Testis (tissue), 3 donors: ENCODE data around the gene KDELR3. TPM values are rescaled to one million over a fixed set of nuclear protein-coding genes. Genes with fewer than 3 reads are reported as not detected.

Experiments used
- DNase-seq: peaks from one replicate; pipeline ENCODE4 v3.0.0-alpha.2; 2019
- H3K27ac ChIP-seq, 2 donors: fragments of 200-600 bp; sonication (generic); one replicate each; pipeline ENCODE4 v1.5.1; 2019
- H3K27me3 ChIP-seq: fragments of 200-600 bp; sonication (generic); one replicate; pipeline ENCODE4 v1.5.1; 2019
- H3K36me3 ChIP-seq: fragments of 200-600 bp; sonication (generic); one replicate; pipeline ENCODE4 v1.5.1; 2017; ENCODE audit warnings: low read depth; ENCODE audit errors: missing control alignments
- H3K4me1 ChIP-seq: fragments of 200-600 bp; sonication (generic); one replicate; pipeline ENCODE4 v1.5.1; 2019
- H3K4me3 ChIP-seq, 2 donors: fragments of 200-600 bp; sonication (generic); one replicate each; pipeline ENCODE4 v1.5.1; 2017 to 2019
- H3K9me3 ChIP-seq: fragments of 200-600 bp; sonication (generic); one replicate; pipeline ENCODE4 v1.5.1; 2017
- POLR2A ChIP-seq: fragments of 450-650 bp; IDR thresholded peaks from one replicate; pipeline ENCODE4 v1.6.1; 2017; ENCODE audit warnings: antibody characterized with exemption, mild to moderate bottlenecking, moderate library complexity
- WGBS, 2 donors: methylation state at CpG; one replicate each; pipeline ENCODE4 v1.1.5; 2018; 5-methylcytosine and 5-hydroxymethylcytosine counted together
- intact Hi-C: fragments of 100-400 bp; cut with DNase I; formaldehyde crosslinking; loops from one replicate; pipeline ENCODE4 v1.15.1; 2023; ENCODE audit warnings: low total_unique reads
- polyA plus RNA-seq: library from polyadenylated mRNA; stranded (reverse); fragments of 350-450 nt; fragmentation: Illumina TruSeq; extraction: RNeasy Lipid Tissue Mini Kit (QIAGEN cat#74804); gene quantifications from one replicate; pipeline ENCODE4 v1.2.3, GENCODE V29; 2014; ENCODE audit warnings: low read depth, low replicate concordance; ENCODE audit not compliant: insufficient read depth
- total RNA-seq, 2 donors: library from RNA; depleted of rRNA; stranded (reverse); fragments of >200 nt; gene quantifications; one replicate each; pipeline ENCODE4 v1.2.3, GENCODE V29; 2016
- TF ChIP-seq, protein P1 (sequence below), 3 experiments: fragments of 450-650 bp in 2 of 3; fragments of 200-600 bp in 1 of 3; sonication (generic) in 1 of 3; IDR thresholded peaks; one replicate each; pipeline ENCODE4 v1.5.1; 2016 to 2019; ENCODE audit warnings: antibody characterized with exemption in 3 of 3, mild to moderate bottlenecking in 2 of 3, moderate library complexity in 1 of 3

The KDELR3 gene
- total and polyA plus RNA-seq, 3 donors from 2014 or later = 6.7 to 10.4 (median 8.6) TPM

DNA sequence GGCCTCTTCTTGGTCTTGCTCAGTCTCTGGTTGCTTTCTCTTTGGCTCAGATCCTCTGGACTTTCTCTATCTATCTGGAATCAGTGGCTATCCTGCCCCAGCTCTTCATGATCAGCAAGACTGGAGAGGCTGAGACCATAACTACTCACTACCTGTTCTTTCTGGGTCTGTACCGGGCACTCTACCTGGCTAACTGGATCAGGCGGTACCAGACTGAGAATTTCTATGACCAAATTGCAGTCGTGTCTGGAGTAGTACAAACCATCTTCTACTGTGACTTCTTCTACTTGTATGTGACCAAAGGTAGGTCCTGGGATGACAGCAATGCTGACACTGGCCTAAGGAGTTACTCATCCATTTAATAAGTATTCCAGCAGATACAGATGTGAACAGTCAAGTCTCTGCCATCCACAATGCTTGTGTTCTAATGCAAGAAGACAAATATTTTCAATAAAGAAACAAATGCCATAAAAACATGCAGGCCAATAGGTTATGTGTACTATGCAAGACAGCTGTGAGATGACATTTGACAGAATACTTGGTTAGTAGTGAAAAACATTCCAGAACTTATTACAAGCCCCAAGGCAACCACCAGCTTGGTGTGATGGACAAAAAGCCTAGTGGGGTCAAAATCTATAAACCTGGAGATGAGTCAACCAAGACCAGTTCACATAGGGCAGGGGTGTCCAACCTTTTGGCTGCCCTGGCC lies 13.4 kb downstream of the KDELR3 start:
- WGBS, 2 donors = 93% methylated on average over 3 of the region's 3 CpGs
- Histone ChIP-seq H3K27me3 (no peaks in the 10 kb centered on the region), H3K4me3 (no peak overlapping the region), H3K9me3 (no peaks in the 10 kb centered on the region), H3K27ac (no peak overlapping the region), H3K36me3 (no peaks in the 10 kb centered on the region), H3K4me1 (no peaks in the 10 kb centered on the region)
- TF ChIP-seq, protein P1, sequence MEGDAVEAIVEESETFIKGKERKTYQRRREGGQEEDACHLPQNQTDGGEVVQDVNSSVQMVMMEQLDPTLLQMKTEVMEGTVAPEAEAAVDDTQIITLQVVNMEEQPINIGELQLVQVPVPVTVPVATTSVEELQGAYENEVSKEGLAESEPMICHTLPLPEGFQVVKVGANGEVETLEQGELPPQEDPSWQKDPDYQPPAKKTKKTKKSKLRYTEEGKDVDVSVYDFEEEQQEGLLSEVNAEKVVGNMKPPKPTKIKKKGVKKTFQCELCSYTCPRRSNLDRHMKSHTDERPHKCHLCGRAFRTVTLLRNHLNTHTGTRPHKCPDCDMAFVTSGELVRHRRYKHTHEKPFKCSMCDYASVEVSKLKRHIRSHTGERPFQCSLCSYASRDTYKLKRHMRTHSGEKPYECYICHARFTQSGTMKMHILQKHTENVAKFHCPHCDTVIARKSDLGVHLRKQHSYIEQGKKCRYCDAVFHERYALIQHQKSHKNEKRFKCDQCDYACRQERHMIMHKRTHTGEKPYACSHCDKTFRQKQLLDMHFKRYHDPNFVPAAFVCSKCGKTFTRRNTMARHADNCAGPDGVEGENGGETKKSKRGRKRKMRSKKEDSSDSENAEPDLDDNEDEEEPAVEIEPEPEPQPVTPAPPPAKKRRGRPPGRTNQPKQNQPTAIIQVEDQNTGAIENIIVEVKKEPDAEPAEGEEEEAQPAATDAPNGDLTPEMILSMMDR (IDR thresholded peaks at IDR 0.05) = no peak
- TF ChIP-seq POLR2A = no peak
- intact Hi-C loops = no loop called here
- DNase-seq = no peak

DNA sequence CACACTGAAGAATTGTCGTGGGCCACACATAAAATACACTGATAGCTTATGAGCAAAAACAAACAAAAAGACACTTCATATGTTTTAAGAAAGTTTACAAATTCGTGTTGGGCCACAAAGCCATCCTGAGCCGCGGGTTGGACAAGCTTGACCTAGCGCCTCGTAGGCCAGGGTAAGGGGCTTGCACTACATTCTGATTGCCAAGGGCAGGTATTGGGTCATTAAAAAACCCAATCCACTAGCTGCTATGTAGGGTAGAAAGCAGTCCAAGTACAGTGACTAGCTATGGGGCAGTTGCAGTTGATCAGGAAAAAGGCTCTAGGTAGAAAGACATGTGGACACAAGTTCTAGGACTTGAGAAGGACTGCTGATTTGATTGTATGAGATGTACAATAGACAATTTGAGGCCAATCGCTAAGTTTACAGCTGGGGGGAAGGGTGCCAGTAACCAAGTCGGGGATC lies 14.0 kb downstream of the KDELR3 start:
- Histone ChIP-seq H3K27me3 (no peaks in the 10 kb centered on the region), H3K4me1 (no peaks in the 10 kb centered on the region), H3K27ac (no peak overlapping the region), H3K9me3 (no peaks in the 10 kb centered on the region), H3K4me3 (no peak overlapping the region), H3K36me3 (no peaks in the 10 kb centered on the region)
- no peak for TF ChIP-seq POLR2A
- TF ChIP-seq, protein P1 (IDR thresholded peaks at IDR 0.05) = no peak
- no peak for DNase-seq
- intact Hi-C loops = no loop called here
- 88 to 90% methylated on average over 8 of the region's 8 CpGs for WGBS, 2 donors

DNA sequence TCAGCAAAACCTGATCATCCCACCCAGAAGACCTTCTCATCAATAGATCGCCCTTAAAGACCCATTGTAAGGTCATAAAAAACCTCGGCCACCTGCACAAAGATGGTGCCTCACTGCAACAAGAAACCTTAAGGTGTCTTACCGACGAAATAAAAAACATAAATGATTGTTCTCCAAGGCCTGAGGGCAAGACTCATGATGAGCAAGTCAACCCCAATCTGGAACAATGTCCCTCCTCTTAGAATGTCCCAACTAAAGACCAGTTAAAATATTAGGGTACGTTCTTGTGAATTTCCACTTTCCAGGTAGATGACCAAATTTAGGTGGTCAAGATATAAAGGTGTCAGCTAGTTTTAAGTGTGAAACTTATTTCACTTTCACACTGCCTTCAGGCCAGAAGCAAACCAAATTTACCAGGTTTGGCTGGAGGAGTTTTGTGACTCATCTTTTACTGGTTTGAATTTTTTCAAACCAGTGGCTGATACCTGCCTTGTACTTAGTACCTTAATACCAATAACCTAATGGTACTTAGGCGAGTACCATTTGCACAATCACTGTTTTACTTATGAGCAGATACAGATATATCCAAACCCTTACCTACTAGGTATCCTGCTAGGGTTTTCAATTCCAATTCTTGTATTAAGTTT lies 14.9 kb downstream of the KDELR3 start:
- DNase-seq = no peak
- WGBS, 2 donors = 92 to 94% methylated on average over 6 of the region's 6 CpGs
- Histone ChIP-seq H3K4me3 (no peak overlapping the region), H3K36me3 (no peaks in the 10 kb centered on the region), H3K27me3 (no peaks in the 10 kb centered on the region), H3K4me1 (no peaks in the 10 kb centered on the region), H3K27ac (no peak overlapping the region), H3K9me3 (no peaks in the 10 kb centered on the region)
- TF ChIP-seq, protein P1 (IDR thresholded peaks at IDR 0.05) = no peak
- TF ChIP-seq POLR2A = no peak
- intact Hi-C loops = no loop called here

DNA sequence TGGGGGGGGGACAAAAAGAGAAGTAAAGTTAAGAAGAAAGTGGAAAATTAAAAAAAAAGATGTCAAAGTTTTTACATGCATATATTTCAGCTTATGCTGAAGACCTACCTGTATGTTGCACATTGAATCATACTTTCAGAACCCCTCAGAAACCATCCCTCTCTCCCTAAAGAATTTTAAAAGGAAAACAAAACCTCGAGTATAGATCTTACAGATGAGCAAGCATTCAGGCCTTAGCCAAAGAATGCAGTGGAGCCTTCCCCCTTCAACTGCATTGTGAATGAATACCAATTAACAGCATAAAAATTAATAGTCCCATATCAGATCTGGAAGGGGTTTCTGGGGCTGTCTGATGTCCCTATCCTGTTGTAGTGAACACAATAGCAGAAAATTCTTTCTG lies 16.3 kb downstream of the KDELR3 start:
- WGBS, 2 donors = 68 to 77% methylated on average over 1 of the region's 1 CpG
- H3K36me3 ChIP-seq = no peaks in the 10 kb centered on the region
- no peaks in the 10 kb centered on the region for H3K9me3 ChIP-seq

More for the DNA sequence above, 16.3 kb downstream of the KDELR3 start:
- Histone ChIP-seq H3K27me3 (no peaks in the 10 kb centered on the region), H3K4me3 (no peak overlapping the region), H3K27ac (no peak overlapping the region), H3K4me1 (no peaks in the 10 kb centered on the region)
- TF ChIP-seq POLR2A = no peak
- TF ChIP-seq, protein P1 (IDR thresholded peaks at IDR 0.05) = no peak
- intact Hi-C loops = no loop called here
- DNase-seq = no peak
